Endothelial cell of umbilical vein (primary cell): Measurements from ENCODE around the gene FLNB. TPM values are rescaled to one million over a fixed set of nuclear protein-coding genes. Genes with fewer than 3 reads are reported as not detected.

Source experiments
- polyA plus RNA-seq, 4 experiments: library from polyadenylated mRNA; depleted of rRNA in 3 of 4; stranded (reverse) in 3 of 4; unstranded in 1 of 4; fragments of >200 nt; gene quantifications; 2 replicates each; pipeline versions ENCODE4 v1.2.1 to v1.2.3, GENCODE V29; 2011 to 2012; ENCODE audit warnings: missing spikeins in 1 of 4
- total RNA-seq: library from RNA; stranded (reverse); gene quantifications from 2 replicates; pipeline ENCODE4 v1.2.3, GENCODE V29; 2021

FLNB gene
- total and polyA plus RNA-seq, 2 donors (not counting 3 experiments of a cell fraction or from before 2014, with no cell fraction given), result 479 to 670 TPM

Other genes starting within 250 kb of the FLNB start
- gene DNASE1L3, start 202.6 kb downstream of the FLNB start, total RNA-seq, result 0.95 and 0.99 TPM in 2 replicates
- gene DNASE1L3, start 202.6 kb downstream of the FLNB start, polyA plus RNA-seq, result 1.2 and 1.3 TPM in 2 replicates
- 5.4 and 5.8 TPM in 2 replicates for gene ABHD6, start 229.4 kb downstream of the FLNB start, total RNA-seq
- gene ABHD6, start 229.4 kb downstream of the FLNB start, polyA plus RNA-seq, result 7.5 and 8.3 TPM in 2 replicates